ENCODE results near the gene RASAL1. TPM values are rescaled to one million over a fixed set of nuclear protein-coding genes. Genes with fewer than 3 reads are reported as not detected.
A peak's percentile ranks its signal among the peaks of the same experiment; 100 is the strongest.

RASAL1 gene
- total RNA-seq, 1 experiment from 2014 or later, result 8.1 TPM

DNA sequence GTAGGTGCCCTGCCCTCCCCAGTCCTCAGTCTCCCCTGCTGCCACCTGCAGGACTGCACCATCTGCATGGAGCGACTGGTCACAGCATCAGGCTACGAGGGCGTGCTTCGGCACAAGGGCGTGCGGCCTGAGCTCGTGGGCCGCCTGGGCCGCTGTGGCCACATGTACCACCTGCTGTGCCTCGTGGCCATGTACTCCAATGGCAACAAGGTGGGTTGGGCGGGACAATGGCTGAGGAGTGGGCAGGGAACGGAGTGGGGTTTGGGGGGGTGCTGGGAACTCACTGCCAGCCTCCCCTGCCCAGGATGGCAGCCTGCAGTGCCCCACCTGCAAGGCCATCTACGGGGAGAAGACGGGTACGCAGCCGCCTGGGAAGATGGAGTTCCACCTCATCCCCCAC is 40.8 kb downstream of the RASAL1 start:
- DNase-seq (ENCODE audit: low spot score), result no peak
- H3K27ac Mint-ChIP-seq, result no peak overlapping the region
- ChIA-PET POLR2A (no interaction called here), CTCF (interaction anchor here (2.7 to 3.9 kb wide), 2 partner anchors 80 to 101 kb away, joined by 11 to 37 read pairs; no protein-coding TSS in a partner anchor)
- no peaks in the 10 kb centered on the region for H3K9me3 Mint-ChIP-seq
- H3K4me3 Mint-ChIP-seq, result no peak overlapping the region
- TF ChIP-seq KAT7 (CRISPR knock-in tag; IDR thresholded peaks at IDR 0.05; ENCODE audit: borderline replicate concordance), result no peak
- TF ChIP-seq, protein P1, sequence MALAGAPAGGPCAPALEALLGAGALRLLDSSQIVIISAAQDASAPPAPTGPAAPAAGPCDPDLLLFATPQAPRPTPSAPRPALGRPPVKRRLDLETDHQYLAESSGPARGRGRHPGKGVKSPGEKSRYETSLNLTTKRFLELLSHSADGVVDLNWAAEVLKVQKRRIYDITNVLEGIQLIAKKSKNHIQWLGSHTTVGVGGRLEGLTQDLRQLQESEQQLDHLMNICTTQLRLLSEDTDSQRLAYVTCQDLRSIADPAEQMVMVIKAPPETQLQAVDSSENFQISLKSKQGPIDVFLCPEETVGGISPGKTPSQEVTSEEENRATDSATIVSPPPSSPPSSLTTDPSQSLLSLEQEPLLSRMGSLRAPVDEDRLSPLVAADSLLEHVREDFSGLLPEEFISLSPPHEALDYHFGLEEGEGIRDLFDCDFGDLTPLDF (CRISPR knock-in tag; IDR thresholded peaks at IDR 0.05), result no peak
- TF ChIP-seq, protein P2, sequence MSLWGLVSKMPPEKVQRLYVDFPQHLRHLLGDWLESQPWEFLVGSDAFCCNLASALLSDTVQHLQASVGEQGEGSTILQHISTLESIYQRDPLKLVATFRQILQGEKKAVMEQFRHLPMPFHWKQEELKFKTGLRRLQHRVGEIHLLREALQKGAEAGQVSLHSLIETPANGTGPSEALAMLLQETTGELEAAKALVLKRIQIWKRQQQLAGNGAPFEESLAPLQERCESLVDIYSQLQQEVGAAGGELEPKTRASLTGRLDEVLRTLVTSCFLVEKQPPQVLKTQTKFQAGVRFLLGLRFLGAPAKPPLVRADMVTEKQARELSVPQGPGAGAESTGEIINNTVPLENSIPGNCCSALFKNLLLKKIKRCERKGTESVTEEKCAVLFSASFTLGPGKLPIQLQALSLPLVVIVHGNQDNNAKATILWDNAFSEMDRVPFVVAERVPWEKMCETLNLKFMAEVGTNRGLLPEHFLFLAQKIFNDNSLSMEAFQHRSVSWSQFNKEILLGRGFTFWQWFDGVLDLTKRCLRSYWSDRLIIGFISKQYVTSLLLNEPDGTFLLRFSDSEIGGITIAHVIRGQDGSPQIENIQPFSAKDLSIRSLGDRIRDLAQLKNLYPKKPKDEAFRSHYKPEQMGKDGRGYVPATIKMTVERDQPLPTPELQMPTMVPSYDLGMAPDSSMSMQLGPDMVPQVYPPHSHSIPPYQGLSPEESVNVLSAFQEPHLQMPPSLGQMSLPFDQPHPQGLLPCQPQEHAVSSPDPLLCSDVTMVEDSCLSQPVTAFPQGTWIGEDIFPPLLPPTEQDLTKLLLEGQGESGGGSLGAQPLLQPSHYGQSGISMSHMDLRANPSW (CRISPR knock-in tag; conservative IDR thresholded peaks at IDR 0.05; ENCODE audit: low read depth), result no peak
- TF ChIP-seq, protein P3, sequence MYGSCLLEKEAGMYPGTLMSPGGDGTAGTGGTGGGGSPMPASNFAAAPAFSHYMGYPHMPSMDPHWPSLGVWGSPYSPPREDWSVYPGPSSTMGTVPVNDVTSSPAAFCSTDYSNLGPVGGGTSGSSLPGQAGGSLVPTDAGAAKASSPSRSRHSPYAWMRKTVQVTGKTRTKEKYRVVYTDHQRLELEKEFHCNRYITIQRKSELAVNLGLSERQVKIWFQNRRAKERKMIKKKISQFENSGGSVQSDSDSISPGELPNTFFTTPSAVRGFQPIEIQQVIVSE (CRISPR knock-in tag; IDR thresholded peaks at IDR 0.05; ENCODE audit: borderline replicate concordance), result no peak
- TF ChIP-seq, protein P4, sequence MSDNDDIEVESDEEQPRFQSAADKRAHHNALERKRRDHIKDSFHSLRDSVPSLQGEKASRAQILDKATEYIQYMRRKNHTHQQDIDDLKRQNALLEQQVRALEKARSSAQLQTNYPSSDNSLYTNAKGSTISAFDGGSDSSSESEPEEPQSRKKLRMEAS (CRISPR knock-in tag; IDR thresholded peaks at IDR 0.05), result no peak
- no peak for TF ChIP-seq NFE2L1 (CRISPR knock-in tag; IDR thresholded peaks at IDR 0.05)
- no peaks in the 10 kb centered on the region for H3K36me3 Mint-ChIP-seq
- peaks cover 16% of the 10 kb centered on the region for H3K4me1 Mint-ChIP-seq
- no peak for ATAC-seq
- no peaks in the 10 kb centered on the region; the same call in 1 of the 2 replicates for H3K27me3 Mint-ChIP-seq (ENCODE audit: low read depth)

DNA sequence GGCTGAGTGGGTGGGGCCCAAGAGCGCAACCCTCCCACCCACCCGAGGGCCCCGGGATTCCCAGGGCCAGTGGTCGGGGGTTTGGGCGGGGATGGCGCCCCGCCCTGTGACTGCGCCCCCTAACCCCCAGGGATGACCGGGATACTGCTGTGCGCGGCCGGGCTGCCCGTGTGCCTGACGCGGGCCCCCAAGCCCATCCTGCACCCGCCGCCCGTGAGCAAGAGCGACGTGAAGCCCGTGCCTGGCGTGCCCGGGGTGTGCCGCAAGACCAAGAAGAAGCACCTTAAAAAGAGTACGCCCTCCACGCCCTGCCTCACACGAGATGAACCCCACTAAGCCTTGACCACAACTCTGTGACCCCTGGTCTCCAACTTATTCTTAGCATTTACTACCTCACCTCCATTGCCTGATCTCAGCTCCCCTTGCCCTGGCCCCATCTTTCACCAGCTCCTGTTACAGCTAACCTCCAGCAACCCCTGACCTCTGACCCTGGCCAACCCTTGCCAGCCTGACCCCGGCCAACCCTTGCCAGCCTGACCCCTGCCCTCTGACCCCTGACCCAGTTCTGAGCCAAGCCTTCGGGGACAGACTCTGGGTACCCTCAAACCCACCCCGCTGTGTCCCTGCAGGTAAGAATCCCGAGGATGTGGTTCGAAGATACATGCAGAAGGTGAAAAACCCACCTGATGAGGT is 42.0 kb downstream of the RASAL1 start:
- no peak for DNase-seq (ENCODE audit: low spot score)
- peak; percentile 38 for ATAC-seq
- Mint-ChIP-seq H3K9me3 (no peaks in the 10 kb centered on the region), H3K36me3 (no peaks in the 10 kb centered on the region), H3K27me3 (ENCODE audit: low read depth) (no peaks in the 10 kb centered on the region; the same call in none of the 2 replicates), H3K4me3 (peak overlapping the region; percentile 57), H3K27ac (no peak overlapping the region), H3K4me1 (peaks cover 15% of the 10 kb centered on the region)
- peak; percentile 73 for TF ChIP-seq NR2C2 (CRISPR knock-in tag; IDR thresholded peaks at IDR 0.05)
- TF ChIP-seq, protein P2 (CRISPR knock-in tag; conservative IDR thresholded peaks at IDR 0.05; ENCODE audit: low read depth), result no peak
- TF ChIP-seq ZNF263 (CRISPR knock-in tag; IDR thresholded peaks at IDR 0.05; ENCODE audit: low read depth), result no peak
- CTCF ChIA-PET, result interaction anchor here (0.5 to 3.9 kb wide), 25 partner anchors 8 to 332 kb away, joined by 3 to 37 read pairs (median 5); partner anchors contain the start of genes DDX54 and RASAL1
- POLR2A ChIA-PET, result interaction anchor here (1.5 kb wide), 1 partner anchor 29 kb away, joined by 3 read pairs; no protein-coding TSS in a partner anchor

DNA sequence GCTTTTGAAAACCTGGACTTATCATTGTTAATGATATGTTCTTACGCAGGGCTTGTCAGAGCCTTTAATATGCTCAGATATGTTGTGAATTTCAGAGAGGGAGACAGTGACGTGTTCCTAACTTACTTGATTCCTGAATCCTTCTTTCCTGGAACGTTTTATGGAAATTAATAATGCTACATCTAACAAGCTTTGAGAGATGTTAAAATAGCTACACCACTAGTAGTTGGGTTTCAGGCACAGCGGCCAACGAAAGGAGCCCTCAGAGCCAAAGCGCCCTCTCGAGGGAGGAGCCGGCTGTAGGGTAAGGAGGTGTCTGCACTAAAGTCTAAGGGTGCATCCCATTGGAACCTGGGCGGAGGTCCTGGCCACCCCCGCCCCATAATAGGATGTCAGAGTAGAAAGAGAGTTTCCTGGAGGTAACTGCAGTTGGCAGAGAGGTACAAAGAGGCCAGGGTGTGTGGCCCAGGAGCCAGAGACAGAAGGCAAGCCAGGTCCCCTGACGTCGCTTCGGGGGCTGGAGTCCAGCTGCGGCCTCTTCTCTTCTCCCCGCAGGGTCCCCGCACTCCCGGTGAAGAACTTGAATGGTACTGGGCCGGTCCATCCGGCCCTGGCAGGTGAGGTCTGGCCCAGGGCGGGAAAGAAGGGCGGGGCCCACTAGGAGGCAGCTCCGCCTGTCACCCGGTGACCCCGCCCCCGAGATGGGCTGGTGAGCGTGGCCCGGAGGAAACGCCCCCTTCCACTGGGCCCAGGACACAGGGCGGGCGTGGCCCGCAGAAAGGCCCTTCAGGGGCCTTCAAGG is 42.8 kb downstream of the RASAL1 start:
- no peaks in the 10 kb centered on the region; the same call in none of the 2 replicates for H3K27me3 Mint-ChIP-seq (ENCODE audit: low read depth)
- POLR2A ChIA-PET, result interaction anchor here (1.5 kb wide), 1 partner anchor 28 kb away, joined by 3 read pairs; no protein-coding TSS in a partner anchor

More for the DNA sequence above, 42.8 kb downstream of the RASAL1 start:
- Mint-ChIP-seq H3K4me1 (peaks cover 11% of the 10 kb centered on the region), H3K4me3 (peak overlapping the region; percentile 80), H3K9me3 (no peaks in the 10 kb centered on the region), H3K36me3 (no peaks in the 10 kb centered on the region), H3K27ac (peak overlapping the region; percentile 70)
- CTCF ChIA-PET, result interaction anchor here (0.5 to 3.9 kb wide), 35 partner anchors 9 to 333 kb away, joined by 3 to 37 read pairs (median 4); partner anchors contain the start of genes DDX54 and RASAL1
- TF ChIP-seq EMX1 (CRISPR knock-in tag; IDR thresholded peaks at IDR 0.05) (no peak), SP1 (CRISPR knock-in tag; conservative IDR thresholded peaks at IDR 0.05) (peak; percentile 59; the same call in 1 of the 2 replicates)
- ATAC-seq (peak; percentile 91), DNase-seq (ENCODE audit: low spot score) (peak; percentile 89)
